ENCODE results near the gene ANKRD11.

GRCh38 chr16:89304941-89305705, 185.2 kb downstream of the ANKRD11 start:
- TF ChIP-seq POLR2A (IDR thresholded peaks at IDR 0.05; ENCODE audit: low read length) (no peak), GATA1 (IDR thresholded peaks at IDR 0.05; ENCODE audit: low read depth, low read length) (no peak)
